Lower leg skin (tissue), 4 donors: Measurements from ENCODE around the gene ATG7. TPM values are rescaled to one million over a fixed set of nuclear protein-coding genes. Genes with fewer than 3 reads are reported as not detected.

Source experiments
- DNase-seq, 2 donors: peaks; one replicate each; pipeline ENCODE4 v3.0.0-alpha.2; 2019; ENCODE audit warnings: low spot score in 2 of 2
- H3K4me3 ChIP-seq: fragments of 200-600 bp; sonication (generic); 2 replicates; pipeline ENCODE4 v1.5.1; 2017; ENCODE audit warnings: mild to moderate bottlenecking, low read depth; ENCODE audit not compliant: poor library complexity, severe bottlenecking
- CTCF ChIP-seq, 3 donors: fragments of 450-650 bp; IDR thresholded peaks; one replicate each; pipeline ENCODE4 v1.5.1; 2016; ENCODE audit warnings: antibody characterized with exemption in 3 of 3, mild to moderate bottlenecking in 3 of 3, moderate library complexity in 2 of 3
- POLR2A ChIP-seq, 2 donors: fragments of 450-650 bp; IDR thresholded peaks; one replicate each; pipeline ENCODE4 v1.6.1; 2016 to 2017; ENCODE audit warnings: antibody characterized with exemption in 2 of 2, mild to moderate bottlenecking in 1 of 2, moderate library complexity in 1 of 2
- WGBS, 2 donors: methylation state at CpG; one replicate each; pipeline ENCODE4 v1.1.5; 2018; 5-methylcytosine and 5-hydroxymethylcytosine counted together
- intact Hi-C: fragments of 100-400 bp; cut with DNase I; formaldehyde crosslinking; loops from one replicate; pipeline ENCODE4 v1.15.0; 2023; ENCODE audit warnings: low total_unique reads
- total RNA-seq, 4 donors: library from RNA; depleted of rRNA; stranded (reverse); fragments of >200 nt; gene quantifications; one replicate each; pipeline ENCODE4 v1.1.0, GENCODE V29; 2016

Gene ATG7
- total RNA-seq, 4 donors from 2014 or later: 38.8 to 110 (median 53.2) TPM

GRCh38 chr3:11379824-11380701 is 107.9 kb downstream of the ATG7 start:
- intact Hi-C loops: loop anchor here (5.0 to 10.0 kb wide), 2 partner anchors 275 to 457 kb away; no protein-coding TSS in a partner anchor
- DNase-seq: no peak
- WGBS, 2 donors: 78 to 80% methylated on average over 16 of the region's 16 CpGs
- TF ChIP-seq CTCF (IDR thresholded peaks at IDR 0.05): no peak
- no peak for TF ChIP-seq POLR2A (IDR thresholded peaks at IDR 0.05)
- H3K4me3 ChIP-seq: no peak overlapping the region

- TF ChIP-seq POLR2A (IDR thresholded peaks at IDR 0.05) (no peak), CTCF (IDR thresholded peaks at IDR 0.05) (no peak)
- intact Hi-C loops: loop anchor here (5.0 kb wide), 1 partner anchor 456 kb away; no protein-coding TSS in a partner anchor
- no peak for DNase-seq
- no peak overlapping the region for H3K4me3 ChIP-seq
These were observed 108.9 kb downstream of the ATG7 start for GRCh38 chr3:11381141-11381540.

GRCh38 chr3:11381563-11381962 is 109.4 kb downstream of the ATG7 start:
- DNase-seq: no peak
- intact Hi-C loops: loop anchor here (5.0 kb wide), 1 partner anchor 456 kb away; no protein-coding TSS in a partner anchor
- no peak overlapping the region for H3K4me3 ChIP-seq
- 83 to 88% methylated on average over 4 of the region's 4 CpGs for WGBS, 2 donors
- TF ChIP-seq POLR2A (IDR thresholded peaks at IDR 0.05): no peak
- TF ChIP-seq CTCF (IDR thresholded peaks at IDR 0.05): no peak

GRCh38 chr3:11382146-11382745 is 110.0 kb downstream of the ATG7 start:
- WGBS, 2 donors: 85 to 91% methylated on average over 8 of the region's 8 CpGs
- intact Hi-C loops: loop anchor here (5.0 kb wide), 1 partner anchor 455 kb away; no protein-coding TSS in a partner anchor
- no peak overlapping the region for H3K4me3 ChIP-seq
- no peak for DNase-seq
- TF ChIP-seq CTCF (IDR thresholded peaks at IDR 0.05) (no peak), POLR2A (IDR thresholded peaks at IDR 0.05) (no peak)

GRCh38 chr3:11384074-11384473 is 111.9 kb downstream of the ATG7 start:
- TF ChIP-seq CTCF (IDR thresholded peaks at IDR 0.05) (no peak), POLR2A (IDR thresholded peaks at IDR 0.05) (no peak)
- 79 to 88% methylated on average over 2 of the region's 2 CpGs for WGBS, 2 donors
- intact Hi-C loops: loop anchor here (5.0 kb wide), 1 partner anchor 453 kb away; no protein-coding TSS in a partner anchor
- DNase-seq: no peak
- H3K4me3 ChIP-seq: no peak overlapping the region
